Hepatic stellate cell (primary cell): ENCODE results near the gene MT3.

Experiments
- DNase-seq: peaks from one replicate; pipeline ENCODE4 v3.0.0; 2011; ENCODE audit warnings: low spot score

The MT3 gene

DNA sequence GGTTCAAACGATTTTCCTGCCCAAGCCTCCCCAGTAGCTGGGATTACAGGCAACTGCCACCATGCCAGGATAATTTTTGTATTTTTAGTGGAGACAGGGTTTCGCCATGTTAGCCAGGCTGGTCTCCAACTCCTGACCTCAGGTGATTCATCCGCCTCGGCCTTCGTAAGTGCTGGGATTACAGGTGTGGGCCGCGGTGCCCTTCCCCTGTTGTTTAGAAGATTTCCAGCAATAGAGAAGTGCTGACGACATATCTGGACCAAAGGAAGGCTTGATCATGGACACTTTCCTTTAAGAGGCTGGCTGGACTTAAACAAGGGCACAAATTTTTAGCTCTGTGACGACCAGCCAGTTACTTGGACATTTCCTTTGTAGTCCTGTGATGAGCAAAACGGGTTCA is 41.9 kb downstream of the MT3 start:
- no peak for DNase-seq

GRCh38 chr16:56631832-56632155 is 42.5 kb downstream of the MT3 start:
- no peak for DNase-seq

DNA sequence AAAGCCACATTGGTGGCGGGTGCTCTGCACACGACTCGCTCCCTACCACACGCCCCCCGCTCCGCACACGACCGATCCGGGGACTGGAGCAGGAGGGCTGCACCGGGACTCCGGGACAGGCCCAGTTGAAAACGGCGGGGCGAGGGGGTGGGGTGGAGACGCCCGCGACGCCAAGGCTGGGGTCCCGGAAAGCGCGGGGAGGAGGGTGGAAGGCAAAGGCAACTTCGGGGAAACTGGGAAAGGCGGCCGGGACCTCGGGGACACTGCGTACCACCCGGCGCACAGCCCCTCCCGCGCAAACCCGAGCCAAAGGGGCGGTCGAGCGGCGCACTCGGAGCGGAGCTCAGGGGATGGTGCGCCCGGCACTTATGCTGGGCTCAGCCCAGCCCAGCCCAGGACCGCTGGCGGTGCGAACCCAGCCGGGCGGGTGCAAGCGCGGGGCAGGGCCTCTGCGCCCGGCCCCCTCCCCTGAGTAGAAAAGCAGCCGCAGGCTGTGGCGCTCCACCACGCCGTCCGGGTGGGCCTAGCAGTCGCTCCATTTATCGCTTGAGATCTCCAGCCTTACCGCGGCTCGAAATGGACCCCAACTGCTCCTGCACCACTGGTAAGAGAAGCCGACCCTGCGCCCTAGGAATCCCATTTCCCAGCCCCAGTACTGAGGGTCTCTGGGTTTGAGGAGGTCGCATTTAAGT is 43.0 kb downstream of the MT3 start, which contains the start of gene MT1M:
MT1M (plus strand) TSS at position 504 of the 692 bp plus-strand sequence; CDS start at position 577, 73 bp downstream.
- DNase-seq: peak; percentile 71

DNA sequence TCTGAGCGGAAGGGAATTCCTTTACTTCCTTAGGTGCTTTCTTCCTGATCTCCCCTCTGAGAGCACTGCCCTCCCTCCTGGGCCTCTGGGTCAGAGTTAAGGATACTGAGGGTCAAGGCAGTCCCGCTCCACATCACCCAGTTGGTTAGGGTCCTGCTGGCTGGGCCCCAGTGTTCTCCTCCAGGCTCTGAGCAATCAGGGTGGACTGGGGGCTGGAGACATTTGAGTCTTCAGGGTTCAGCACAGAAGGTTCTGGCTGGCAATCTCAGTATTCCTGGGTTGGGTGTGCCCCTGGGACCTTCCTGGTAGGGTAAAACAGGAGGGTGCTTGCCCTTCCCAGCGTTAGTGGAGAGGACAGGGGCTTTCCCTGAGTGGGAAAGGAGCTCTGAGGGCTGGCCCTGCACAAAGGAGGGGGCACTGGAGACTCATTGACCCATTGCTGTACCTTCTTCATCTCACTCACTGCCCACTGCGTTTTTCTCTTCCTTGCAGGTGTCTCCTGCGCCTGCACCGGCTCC is 43.6 kb downstream of the MT3 start:
- DNase-seq: no peak

DNA sequence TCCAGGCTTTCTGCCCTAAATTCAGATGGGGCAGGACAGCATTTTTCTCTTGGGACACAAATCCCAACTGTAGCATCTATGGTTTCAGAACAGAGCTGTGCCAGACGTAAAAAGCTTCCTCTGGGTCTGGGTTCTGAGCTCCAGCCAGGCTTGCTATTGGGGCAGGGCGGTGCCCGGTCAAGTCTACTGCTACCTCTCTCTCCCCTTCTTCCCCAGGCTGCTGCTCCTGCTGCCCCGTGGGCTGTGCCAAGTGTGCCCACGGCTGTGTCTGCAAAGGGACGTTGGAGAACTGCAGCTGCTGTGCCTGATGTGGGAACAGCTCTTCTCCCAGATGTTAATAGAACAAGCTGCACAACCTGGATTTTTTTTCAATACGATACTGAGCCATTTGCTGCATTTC is 44.2 kb downstream of the MT3 start:
- DNase-seq: no peak

DNA sequence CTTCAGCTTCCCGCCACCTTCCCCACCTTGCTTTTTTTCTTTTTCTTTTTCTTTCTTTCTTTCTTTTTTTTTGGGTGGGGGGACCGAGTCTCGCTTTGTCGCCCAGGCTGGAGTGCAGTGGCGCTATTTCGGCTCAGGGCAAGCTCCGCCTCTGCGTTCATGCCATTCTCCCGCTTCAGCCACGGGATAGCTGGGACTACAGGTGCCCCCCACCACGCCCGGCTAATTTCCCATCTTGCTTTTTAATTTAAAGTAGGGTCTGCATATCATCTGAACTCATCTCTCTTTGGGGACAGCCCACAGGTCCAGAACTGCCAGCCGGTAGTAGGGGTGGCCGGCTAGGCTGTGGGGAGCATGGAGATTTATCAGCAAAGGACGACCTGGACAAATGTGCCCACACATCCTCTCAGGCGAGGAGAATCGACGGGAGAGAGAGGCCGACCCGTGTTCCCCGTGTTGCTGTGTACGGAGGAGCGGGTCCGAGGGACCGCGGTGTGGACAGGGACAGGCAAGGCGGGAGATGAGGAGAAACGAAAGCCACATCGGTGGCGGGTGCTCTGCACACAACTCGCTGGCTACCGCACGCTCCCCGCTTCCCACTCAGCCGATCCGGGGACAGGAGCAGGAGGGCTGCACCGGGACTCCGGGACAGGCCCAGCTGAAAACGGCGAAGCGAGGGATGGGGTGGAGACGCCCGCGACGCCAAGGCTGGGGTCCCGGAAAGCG is 45.5 kb downstream of the MT3 start:
- DNase-seq: no peak

GRCh38 chr16:56635441-56635967 is 46.2 kb downstream of the MT3 start:
- DNase-seq: no peak

DNA sequence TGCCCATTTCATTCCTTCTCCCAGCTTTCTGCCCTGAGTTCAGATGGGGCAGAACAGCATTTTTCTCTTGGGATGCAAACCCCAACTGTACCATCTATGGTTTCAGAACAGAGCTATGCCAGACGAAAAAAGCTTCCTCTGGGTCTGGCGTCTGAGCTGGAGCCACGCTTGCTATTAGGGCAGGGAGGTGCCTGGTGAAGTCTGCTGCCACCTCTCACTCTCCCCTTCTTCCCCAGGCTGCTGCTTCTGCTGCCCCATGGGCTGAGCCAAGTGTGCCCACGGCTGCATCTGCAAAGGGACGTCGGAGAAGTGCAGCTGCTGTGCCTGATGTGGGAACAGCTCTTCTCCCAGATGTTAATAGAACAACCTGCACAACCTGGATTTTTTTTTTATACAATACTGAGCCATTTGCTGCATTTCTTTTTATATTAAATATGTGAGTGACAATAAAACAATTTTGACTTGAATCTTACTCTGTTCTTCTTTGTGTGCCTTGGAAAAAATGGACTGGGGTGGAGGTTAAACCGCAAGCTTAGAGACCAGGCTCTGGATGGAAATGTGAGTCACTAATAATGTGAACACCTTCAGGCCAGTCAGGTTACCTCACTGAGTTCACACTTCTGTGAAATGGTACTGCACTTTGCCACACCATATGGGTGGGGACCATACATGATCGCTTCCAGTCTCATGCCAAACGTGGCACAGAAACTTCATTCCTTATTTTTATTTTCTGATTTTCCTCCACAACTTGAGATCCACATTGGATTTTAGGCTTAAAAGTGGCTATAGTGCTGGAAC is 47.5 kb downstream of the MT3 start:
- no peak for DNase-seq

DNA sequence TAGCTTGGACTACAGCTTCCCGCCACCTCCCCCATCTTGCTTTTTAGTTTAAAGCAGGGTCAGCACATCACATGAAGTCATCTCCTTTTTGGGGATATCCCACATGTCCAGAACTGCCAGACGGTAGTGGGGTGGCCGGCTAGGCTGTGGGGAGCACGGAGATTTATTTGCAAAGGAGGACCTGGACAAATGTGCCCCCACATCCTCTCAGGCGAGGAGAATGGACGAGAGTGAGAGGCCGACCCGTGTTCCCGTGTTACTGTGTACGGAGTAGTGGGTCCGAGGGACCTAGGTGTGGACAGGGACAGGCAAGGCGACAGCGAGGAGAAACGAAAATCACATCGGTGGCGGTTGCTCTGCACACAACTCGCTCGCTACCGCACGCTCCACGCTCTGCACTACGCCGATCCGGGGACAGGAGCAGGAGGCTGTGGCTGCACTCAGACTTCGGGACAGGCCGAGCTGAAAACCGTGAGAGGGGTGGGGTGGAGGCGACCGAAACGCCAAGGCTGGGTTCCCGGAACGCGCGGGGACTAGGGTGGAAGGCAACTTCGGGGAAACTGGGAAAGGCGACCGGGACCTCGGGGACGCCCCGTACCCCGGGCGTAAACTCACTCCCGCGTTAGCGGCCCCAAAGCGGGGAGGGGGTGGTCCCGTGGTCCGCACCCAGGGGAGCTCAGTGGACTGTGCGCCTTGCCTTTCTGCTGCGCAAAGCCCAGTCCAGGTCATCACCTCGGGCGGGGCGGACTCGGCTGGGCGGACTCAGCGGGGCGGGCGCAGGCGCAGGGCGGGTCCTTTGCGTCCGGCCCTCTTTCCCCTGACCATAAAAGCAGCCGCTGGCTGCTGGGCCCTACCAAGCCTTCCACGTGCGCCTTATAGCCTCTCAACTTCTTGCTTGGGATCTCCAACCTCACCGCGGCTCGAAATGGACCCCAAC is 48.8 kb downstream of the MT3 start, which contains the start of gene MT1A:
MT1A (plus strand) TSS at position 853 of the 937 bp plus-strand sequence; CDS start at position 926, 73 bp downstream.
- DNase-seq: peak; percentile 69

DNA sequence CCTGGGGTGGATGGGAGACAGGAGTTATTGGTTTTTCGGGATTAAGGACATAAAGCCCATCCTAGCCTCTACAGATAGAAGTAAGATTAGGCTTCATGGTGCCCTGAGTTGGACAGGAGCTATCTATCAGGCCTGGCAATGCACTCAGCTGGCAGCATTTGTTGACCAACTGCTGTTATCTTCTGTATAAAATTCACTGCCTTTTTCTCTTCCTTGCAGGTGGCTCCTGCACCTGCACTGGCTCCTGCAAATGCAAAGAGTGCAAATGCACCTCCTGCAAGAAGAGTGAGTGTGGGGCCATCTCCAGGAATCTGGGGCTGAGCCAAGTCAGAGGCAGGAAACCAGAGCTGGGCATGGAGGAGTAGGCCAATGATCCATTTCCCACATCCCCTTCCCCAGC is 49.7 kb downstream of the MT3 start:
- no peak for DNase-seq

DNA sequence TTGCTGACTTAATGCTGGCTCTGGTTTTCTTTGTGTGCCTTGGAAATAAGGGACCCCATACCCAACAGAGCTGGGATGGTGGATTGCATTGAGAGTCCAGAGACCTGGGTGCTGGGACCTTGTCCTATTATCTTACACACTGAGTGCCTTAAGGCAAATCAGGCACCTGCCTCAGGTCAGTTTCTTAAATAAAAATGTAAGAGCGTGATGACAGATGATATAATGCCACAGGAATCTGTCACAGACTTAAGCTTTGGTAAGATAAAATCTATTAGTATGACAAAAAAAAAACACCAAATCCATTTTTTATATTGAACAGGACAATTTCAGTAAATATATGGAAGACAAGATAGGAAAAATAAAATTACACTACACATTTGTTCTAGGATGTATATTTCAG is 50.7 kb downstream of the MT3 start:
- no peak for DNase-seq
